HG03342 (cell line): ENCODE data around the gene GPR139.

Experiments used
- ATAC-seq: cut with Tn5 transposase; IDR thresholded peaks from one replicate; pipeline ENCODE4 v1.9.1; 2021; ENCODE audit warnings: mild to moderate bottlenecking, moderate library complexity; ENCODE audit not compliant: unreplicated experiment

GPR139 gene

GRCh38 chr16:20073203-20074098, at the start of gene GPR139:
Gene GPR139 (minus strand): TSS chr16:20073890. CDS start chr16:20073616, 274 bp downstream.
- no peak for ATAC-seq

GRCh38 chr16:20122011-20122410, 48.3 kb upstream of the GPR139 start:
- ATAC-seq: no peak

- no peak for ATAC-seq
Measured at GRCh38 chr16:20114356-20114755, 40.7 kb upstream of the GPR139 start.

- ATAC-seq: no peak
Measured at GRCh38 chr16:20111143-20111542, 37.5 kb upstream of the GPR139 start.

GRCh38 chr16:20107083-20107482, 33.4 kb upstream of the GPR139 start:
- no peak for ATAC-seq

GRCh38 chr16:20104563-20105183, 31.0 kb upstream of the GPR139 start:
- ATAC-seq: no peak

- ATAC-seq: no peak
Measured at GRCh38 chr16:20102521-20102920, 28.8 kb upstream of the GPR139 start.

GRCh38 chr16:20102021-20102420, 28.3 kb upstream of the GPR139 start:
- no peak for ATAC-seq

- no peak for ATAC-seq
Measured at GRCh38 chr16:20099375-20099774, 25.7 kb upstream of the GPR139 start.

GRCh38 chr16:20094157-20094556, 20.5 kb upstream of the GPR139 start:
- no peak for ATAC-seq

- ATAC-seq: no peak
Measured at GRCh38 chr16:20089246-20089965, 15.7 kb upstream of the GPR139 start.

GRCh38 chr16:20084624-20085226, 11.0 kb upstream of the GPR139 start:
- ATAC-seq: no peak

GRCh38 chr16:20079106-20079505, 5.4 kb upstream of the GPR139 start:
- ATAC-seq: no peak

GRCh38 chr16:20075243-20075642, 1.6 kb upstream of the GPR139 start:
- no peak for ATAC-seq

- ATAC-seq: no peak
Measured at GRCh38 chr16:20074099-20074991, 655 bp upstream of the GPR139 start.

- ATAC-seq: no peak
Measured at GRCh38 chr16:20072874-20073202, 852 bp downstream of the GPR139 start.

GRCh38 chr16:20072146-20072873, 1.4 kb downstream of the GPR139 start:
- no peak for ATAC-seq

GRCh38 chr16:20064931-20065330, 8.8 kb downstream of the GPR139 start:
- ATAC-seq: no peak

- ATAC-seq: no peak
Measured at GRCh38 chr16:20064520-20064919, 9.2 kb downstream of the GPR139 start.

- ATAC-seq: no peak
Measured at GRCh38 chr16:20061132-20061531, 12.6 kb downstream of the GPR139 start.
